GM12878 (cell line): Measurements from ENCODE around the gene OR13G1. TPM values are rescaled to one million over a fixed set of nuclear protein-coding genes. Genes with fewer than 3 reads are reported as not detected.

Experiments used
- ATAC-seq: fragments of 200-7000 bp; cut with Tn5 transposase; 3 replicates; pipeline ENCODE4 v1.9.1; 2020; ENCODE audit warnings: mild to moderate bottlenecking, moderate library complexity
- BruUV-seq: library from RNA; stranded (reverse); fragments of 400-500 nt; replicated peaks from 2 replicates; lab custom pipeline; 2021; lab: Mats Ljungman, UMichigan
- CTCF ChIA-PET: fragments of 300-600 bp; sonication (Branson Sonifier 250); formaldehyde crosslinking; extraction: SDS; loops from one replicate; lab custom pipeline; 2021; ENCODE audit warnings: inconsistent platforms; lab: Yijun Ruan, JAX
- POLR2A ChIA-PET: fragments of 350-600 bp; formaldehyde crosslinking; extraction: SDS; loops from one replicate; lab custom pipeline; 2021; ENCODE audit warnings: inconsistent platforms; lab: Charles Lee
- RAD21 ChIA-PET: fragments of 300-600 bp; sonication (Branson Sonifier 250); formaldehyde crosslinking; loops from one replicate; lab custom pipeline; 2023; ENCODE audit warnings: antibody characterized with exemption; ENCODE audit not compliant: unreplicated experiment; lab: Charles Lee
- SMC1A ChIA-PET: fragments of 300-600 bp; sonication (Branson Sonifier 250); formaldehyde crosslinking; loops from one replicate; lab custom pipeline; 2023; ENCODE audit not compliant: unreplicated experiment, uncharacterized antibody; lab: Charles Lee
- DNase-seq: peaks from one replicate; pipeline ENCODE4 v3.0.0-alpha.2; 2011; ENCODE audit warnings: low read depth, low spot score
- FAIRE-seq: peaks from 3 replicates; lab custom pipeline; 2011; peaks lifted over from hg19 to GRCh38; lab: Jason Lieb, UNC
- H2AFZ ChIP-seq: 2 replicates; pipeline ENCODE4 v1.6.0; 2011; ENCODE audit warnings: low read depth, low read length, control low read depth; ENCODE audit not compliant: control insufficient read depth
- H3K27ac ChIP-seq: 2 replicates; pipeline ENCODE4 v1.5.1; 2011; ENCODE audit warnings: control low read depth; ENCODE audit not compliant: control insufficient read depth, insufficient read depth
- H3K27me3 ChIP-seq, 2 experiments: replicated peaks in 1 of 2; 2 replicates each; pipeline versions ENCODE4 v1.6.0 to v1.6.1; 2011; ENCODE audit warnings: low read length in 1 of 2; ENCODE audit not compliant: control insufficient read depth in 2 of 2, insufficient read depth in 2 of 2
- H3K36me3 ChIP-seq, 2 experiments: 2 replicates each; pipeline ENCODE4 v1.5.1; 2011; ENCODE audit warnings: low read length in 1 of 2; ENCODE audit not compliant: control insufficient read depth in 2 of 2, insufficient read depth in 2 of 2
- H3K4me1 ChIP-seq: 2 replicates; pipeline ENCODE4 v1.6.1; 2011; ENCODE audit warnings: mild to moderate bottlenecking, low read length, moderate library complexity, mixed read lengths; ENCODE audit not compliant: control insufficient read depth, insufficient read depth
- H3K4me2 ChIP-seq: 2 replicates; pipeline ENCODE4 v1.6.0; 2011; ENCODE audit warnings: control low read depth; ENCODE audit not compliant: control insufficient read depth, insufficient read depth
- H3K4me3 ChIP-seq: fragments of 200-600 bp; sonication (generic); 2 replicates; pipeline ENCODE4 v1.5.1; 2016
- H3K79me2 ChIP-seq: 2 replicates; pipeline ENCODE4 v1.6.0; 2011; ENCODE audit warnings: low read length; ENCODE audit not compliant: control insufficient read depth, insufficient read depth
- H3K9ac ChIP-seq: 2 replicates; pipeline ENCODE4 v1.8.0; 2011; ENCODE audit warnings: low read length, control low read depth, mixed read lengths; ENCODE audit not compliant: control insufficient read depth, insufficient read depth
- H3K9me3 ChIP-seq: replicated peaks from 3 replicates; pipeline ENCODE4 v1.5.1; 2011; ENCODE audit warnings: mild to moderate bottlenecking, low read length; ENCODE audit not compliant: control insufficient read depth, insufficient read depth
- H4K20me1 ChIP-seq: 2 replicates; pipeline ENCODE4 v1.6.0; 2011; ENCODE audit not compliant: control insufficient read depth, insufficient read depth
- BRCA1 ChIP-seq: IDR thresholded peaks from 2 replicates; pipeline ENCODE4 v1.6.1; 2011; ENCODE audit warnings: low read depth, low read length, improper control_type of control experiment
- EGR1 ChIP-seq, 2 experiments: IDR thresholded peaks; 1 replicate in 1 of 2; 2 replicates in 1 of 2; pipeline ENCODE4 v1.6.1; 2011 to 2012; ENCODE audit warnings: low read depth in 2 of 2, low read length in 2 of 2, borderline replicate concordance in 1 of 2, mild to moderate bottlenecking in 1 of 2, moderate library complexity in 1 of 2
- NRF1 ChIP-seq: conservative IDR thresholded peaks from 2 replicates; pipeline ENCODE4 v1.6.1; 2011; ENCODE audit warnings: mild to moderate bottlenecking, low read depth, low read length, improper control_type of control experiment
- RFX5 ChIP-seq: IDR thresholded peaks from 2 replicates; pipeline ENCODE4 v1.6.1; 2011; ENCODE audit warnings: low read depth, low read length, improper control_type of control experiment
- ZBED1 ChIP-seq: IDR thresholded peaks from 2 replicates; pipeline ENCODE4 v1.6.1; 2016; ENCODE audit warnings: borderline replicate concordance
- ZNF384 ChIP-seq: IDR thresholded peaks from 2 replicates; pipeline ENCODE4 v1.6.1; 2012; ENCODE audit warnings: low read depth, mild to moderate bottlenecking, low read length, improper control_type of control experiment, borderline replicate concordance
- WGBS: methylation state at CpG from one replicate; pipeline ENCODE4 v1.1.6; 2016; ENCODE audit warnings: low lambda C conversion rate; ENCODE audit not compliant: insufficient replicate concordance, insufficient coverage; ENCODE audit errors: missing lambda C conversion rate; 5-methylcytosine and 5-hydroxymethylcytosine counted together
- in situ Hi-C: fragments of 300-500 bp; cut with MboI; formaldehyde crosslinking; loops from 9 replicates; pipeline ENCODE4 v1.14.3; 2018; ENCODE audit warnings: mixed read lengths
- intact Hi-C: fragments of 100-400 bp; cut with micrococcal nuclease; formaldehyde crosslinking; loops from one replicate; pipeline ENCODE4 v1.14.2; 2022; ENCODE audit not compliant: unreplicated experiment
- polyA plus RNA-seq, 11 experiments: library from polyadenylated mRNA; depleted of rRNA in 4 of 11; unstranded in 6 of 11; stranded (reverse) in 5 of 11; fragments of >200 nt; fragmentation: Nextera tagmentation in 4 of 11; fragmentation: Illumina TruSeq in 1 of 11; extraction: Ambion mirVana in 4 of 11; extraction: Trizol in 1 of 11; gene quantifications; 1 replicate in 1 of 11; 2 replicates in 10 of 11; pipeline versions ENCODE4 v1.2.1 to v1.2.3, GENCODE V29; 2011 to 2016; ENCODE audit warnings: inconsistent platforms in 2 of 11, missing spikeins in 2 of 11, low read depth in 1 of 11
- total RNA-seq, 4 experiments: library from RNA; depleted of rRNA in 3 of 4; stranded (reverse); fragments of >200 nt in 3 of 4; fragmentation: Illumina TruSeq in 1 of 4; extraction: Trizol in 1 of 4; gene quantifications; 2 replicates each; pipeline versions ENCODE4 v1.2.1 to v1.2.3, GENCODE V29; 2013 to 2021
- TF ChIP-seq, protein P1 (sequence below): IDR thresholded peaks from 2 replicates; pipeline ENCODE4 v1.6.1; 2012; ENCODE audit warnings: mild to moderate bottlenecking, low read depth, low read length
- TF ChIP-seq, protein P2 (sequence below): fragments of 450-650 bp; IDR thresholded peaks from 2 replicates; pipeline ENCODE4 v1.6.1; 2017; ENCODE audit warnings: mild to moderate bottlenecking, low read depth, inconsistent platforms; ENCODE audit not compliant: poor library complexity, severe bottlenecking
- TF ChIP-seq, protein P3 (sequence below): IDR thresholded peaks from 2 replicates; pipeline ENCODE4 v1.6.1; 2011; ENCODE audit warnings: borderline replicate concordance, low read depth, mild to moderate bottlenecking, moderate library complexity, low read length; ENCODE audit not compliant: insufficient read depth, poor library complexity, severe bottlenecking
- TF ChIP-seq, protein P4 (sequence below): fragments of 450-650 bp; IDR thresholded peaks from 2 replicates; pipeline ENCODE4 v1.6.1; 2016; ENCODE audit warnings: mild to moderate bottlenecking, moderate library complexity, borderline replicate concordance

Gene OR13G1
- total and polyA plus RNA-seq, 10 of the 15 experiments (the other 5 are each of a cell fraction or from before 2014, with no cell fraction given), result not detected

DNA sequence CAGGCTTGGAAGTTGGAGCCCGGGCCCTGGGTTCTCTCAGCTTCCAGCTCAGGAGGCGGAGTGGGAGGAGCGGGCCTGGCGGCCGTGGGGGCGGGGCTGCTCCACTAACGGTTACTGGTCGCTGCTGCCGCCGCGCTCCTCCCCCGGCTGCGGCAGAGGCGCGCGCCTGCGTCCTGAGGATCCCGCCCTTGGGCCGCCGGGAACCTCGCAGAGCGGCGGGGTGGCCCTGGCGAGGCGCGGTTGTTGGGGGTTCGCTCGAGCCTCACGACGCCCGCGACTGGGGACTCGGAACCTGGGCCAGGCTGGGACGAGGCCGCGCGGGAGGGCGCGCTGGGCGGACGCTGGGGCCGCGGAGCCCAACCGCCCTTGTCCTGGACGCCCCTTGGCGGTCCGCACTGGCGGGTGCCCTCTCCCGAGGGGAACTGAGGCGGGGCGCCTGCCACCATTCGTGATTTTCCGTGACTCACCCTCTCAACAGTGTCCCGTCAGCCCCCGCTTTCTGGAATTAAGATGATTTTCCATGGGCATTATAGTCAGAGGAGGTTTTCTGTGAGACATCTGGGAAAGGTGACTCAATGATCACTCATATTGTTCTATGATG, 40.1 kb downstream of the OR13G1 start (continued):
- TF ChIP-seq, protein P1, sequence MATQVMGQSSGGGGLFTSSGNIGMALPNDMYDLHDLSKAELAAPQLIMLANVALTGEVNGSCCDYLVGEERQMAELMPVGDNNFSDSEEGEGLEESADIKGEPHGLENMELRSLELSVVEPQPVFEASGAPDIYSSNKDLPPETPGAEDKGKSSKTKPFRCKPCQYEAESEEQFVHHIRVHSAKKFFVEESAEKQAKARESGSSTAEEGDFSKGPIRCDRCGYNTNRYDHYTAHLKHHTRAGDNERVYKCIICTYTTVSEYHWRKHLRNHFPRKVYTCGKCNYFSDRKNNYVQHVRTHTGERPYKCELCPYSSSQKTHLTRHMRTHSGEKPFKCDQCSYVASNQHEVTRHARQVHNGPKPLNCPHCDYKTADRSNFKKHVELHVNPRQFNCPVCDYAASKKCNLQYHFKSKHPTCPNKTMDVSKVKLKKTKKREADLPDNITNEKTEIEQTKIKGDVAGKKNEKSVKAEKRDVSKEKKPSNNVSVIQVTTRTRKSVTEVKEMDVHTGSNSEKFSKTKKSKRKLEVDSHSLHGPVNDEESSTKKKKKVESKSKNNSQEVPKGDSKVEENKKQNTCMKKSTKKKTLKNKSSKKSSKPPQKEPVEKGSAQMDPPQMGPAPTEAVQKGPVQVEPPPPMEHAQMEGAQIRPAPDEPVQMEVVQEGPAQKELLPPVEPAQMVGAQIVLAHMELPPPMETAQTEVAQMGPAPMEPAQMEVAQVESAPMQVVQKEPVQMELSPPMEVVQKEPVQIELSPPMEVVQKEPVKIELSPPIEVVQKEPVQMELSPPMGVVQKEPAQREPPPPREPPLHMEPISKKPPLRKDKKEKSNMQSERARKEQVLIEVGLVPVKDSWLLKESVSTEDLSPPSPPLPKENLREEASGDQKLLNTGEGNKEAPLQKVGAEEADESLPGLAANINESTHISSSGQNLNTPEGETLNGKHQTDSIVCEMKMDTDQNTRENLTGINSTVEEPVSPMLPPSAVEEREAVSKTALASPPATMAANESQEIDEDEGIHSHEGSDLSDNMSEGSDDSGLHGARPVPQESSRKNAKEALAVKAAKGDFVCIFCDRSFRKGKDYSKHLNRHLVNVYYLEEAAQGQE, result no peak
- TF ChIP-seq, protein P2, sequence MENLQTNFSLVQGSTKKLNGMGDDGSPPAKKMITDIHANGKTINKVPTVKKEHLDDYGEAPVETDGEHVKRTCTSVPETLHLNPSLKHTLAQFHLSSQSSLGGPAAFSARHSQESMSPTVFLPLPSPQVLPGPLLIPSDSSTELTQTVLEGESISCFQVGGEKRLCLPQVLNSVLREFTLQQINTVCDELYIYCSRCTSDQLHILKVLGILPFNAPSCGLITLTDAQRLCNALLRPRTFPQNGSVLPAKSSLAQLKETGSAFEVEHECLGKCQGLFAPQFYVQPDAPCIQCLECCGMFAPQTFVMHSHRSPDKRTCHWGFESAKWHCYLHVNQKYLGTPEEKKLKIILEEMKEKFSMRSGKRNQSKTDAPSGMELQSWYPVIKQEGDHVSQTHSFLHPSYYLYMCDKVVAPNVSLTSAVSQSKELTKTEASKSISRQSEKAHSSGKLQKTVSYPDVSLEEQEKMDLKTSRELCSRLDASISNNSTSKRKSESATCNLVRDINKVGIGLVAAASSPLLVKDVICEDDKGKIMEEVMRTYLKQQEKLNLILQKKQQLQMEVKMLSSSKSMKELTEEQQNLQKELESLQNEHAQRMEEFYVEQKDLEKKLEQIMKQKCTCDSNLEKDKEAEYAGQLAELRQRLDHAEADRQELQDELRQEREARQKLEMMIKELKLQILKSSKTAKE, result no peak

DNA sequence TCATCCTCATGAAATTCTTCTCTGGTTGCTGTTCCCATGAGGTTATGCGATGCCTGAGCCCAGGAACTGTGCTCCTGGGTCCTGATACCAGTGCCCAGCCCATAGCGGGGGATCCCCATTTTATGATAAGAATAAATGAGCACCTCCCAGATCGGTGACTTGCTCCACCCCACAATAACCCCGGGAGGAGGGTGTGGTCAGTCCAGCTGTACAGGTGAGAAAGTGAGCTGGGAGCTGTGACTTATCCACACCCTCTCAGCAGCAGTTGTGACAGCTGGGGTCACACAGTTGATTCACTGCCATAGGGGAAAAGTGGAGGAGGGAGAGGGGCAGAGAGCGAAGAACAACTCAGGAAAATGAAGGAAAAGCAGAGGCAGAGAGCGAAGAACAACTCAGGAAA, 40.8 kb downstream of the OR13G1 start:
- no peak overlapping the region for H2AFZ ChIP-seq
- no peak overlapping the region for H3K9ac ChIP-seq
- H3K9me3 ChIP-seq, result no peaks in the 10 kb centered on the region; the same call in 2 of the 3 replicates
- SMC1A ChIA-PET, result no interaction called here
- no peaks in the 10 kb centered on the region for H3K4me1 ChIP-seq
- H4K20me1 ChIP-seq, result no peaks in the 10 kb centered on the region
- H3K4me3 ChIP-seq, result no peak overlapping the region
- H3K4me2 ChIP-seq, result no peak overlapping the region
- intact Hi-C loops, result no loop called here
- no peaks in the 10 kb centered on the region for H3K79me2 ChIP-seq
- BruUV-seq, result no TSS peak
- CTCF ChIA-PET, result no interaction called here
- in situ Hi-C loops, result no loop called here
- POLR2A ChIA-PET, result no interaction called here
- no peaks in the 10 kb centered on the region for H3K36me3 ChIP-seq
- RAD21 ChIA-PET, result no interaction called here
- no peak for FAIRE-seq
- H3K27me3 ChIP-seq, result 0 out of 4 replicates have a peak, but pooled peaks cover 0 to 4% of the 10 kb centered on the region in 2 experiments
- 30% methylated on average over 6 of the region's 6 CpGs for WGBS
- no peak overlapping the region for H3K27ac ChIP-seq
- no peak for ATAC-seq
- no peak for DNase-seq
- TF ChIP-seq ZBED1, result no peak
- TF ChIP-seq, protein P3, sequence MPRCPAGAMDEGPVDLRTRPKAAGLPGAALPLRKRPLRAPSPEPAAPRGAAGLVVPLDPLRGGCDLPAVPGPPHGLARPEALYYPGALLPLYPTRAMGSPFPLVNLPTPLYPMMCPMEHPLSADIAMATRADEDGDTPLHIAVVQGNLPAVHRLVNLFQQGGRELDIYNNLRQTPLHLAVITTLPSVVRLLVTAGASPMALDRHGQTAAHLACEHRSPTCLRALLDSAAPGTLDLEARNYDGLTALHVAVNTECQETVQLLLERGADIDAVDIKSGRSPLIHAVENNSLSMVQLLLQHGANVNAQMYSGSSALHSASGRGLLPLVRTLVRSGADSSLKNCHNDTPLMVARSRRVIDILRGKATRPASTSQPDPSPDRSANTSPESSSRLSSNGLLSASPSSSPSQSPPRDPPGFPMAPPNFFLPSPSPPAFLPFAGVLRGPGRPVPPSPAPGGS, result no peak
- no peak for TF ChIP-seq ZNF384
- no peak for TF ChIP-seq EGR1 (IDR thresholded peaks at IDR 0.05; ENCODE audit: borderline replicate concordance in 1 of 2, low read depth in 2 of 2, low read length in 2 of 2)
- TF ChIP-seq RFX5, result no peak
- TF ChIP-seq, protein P4, sequence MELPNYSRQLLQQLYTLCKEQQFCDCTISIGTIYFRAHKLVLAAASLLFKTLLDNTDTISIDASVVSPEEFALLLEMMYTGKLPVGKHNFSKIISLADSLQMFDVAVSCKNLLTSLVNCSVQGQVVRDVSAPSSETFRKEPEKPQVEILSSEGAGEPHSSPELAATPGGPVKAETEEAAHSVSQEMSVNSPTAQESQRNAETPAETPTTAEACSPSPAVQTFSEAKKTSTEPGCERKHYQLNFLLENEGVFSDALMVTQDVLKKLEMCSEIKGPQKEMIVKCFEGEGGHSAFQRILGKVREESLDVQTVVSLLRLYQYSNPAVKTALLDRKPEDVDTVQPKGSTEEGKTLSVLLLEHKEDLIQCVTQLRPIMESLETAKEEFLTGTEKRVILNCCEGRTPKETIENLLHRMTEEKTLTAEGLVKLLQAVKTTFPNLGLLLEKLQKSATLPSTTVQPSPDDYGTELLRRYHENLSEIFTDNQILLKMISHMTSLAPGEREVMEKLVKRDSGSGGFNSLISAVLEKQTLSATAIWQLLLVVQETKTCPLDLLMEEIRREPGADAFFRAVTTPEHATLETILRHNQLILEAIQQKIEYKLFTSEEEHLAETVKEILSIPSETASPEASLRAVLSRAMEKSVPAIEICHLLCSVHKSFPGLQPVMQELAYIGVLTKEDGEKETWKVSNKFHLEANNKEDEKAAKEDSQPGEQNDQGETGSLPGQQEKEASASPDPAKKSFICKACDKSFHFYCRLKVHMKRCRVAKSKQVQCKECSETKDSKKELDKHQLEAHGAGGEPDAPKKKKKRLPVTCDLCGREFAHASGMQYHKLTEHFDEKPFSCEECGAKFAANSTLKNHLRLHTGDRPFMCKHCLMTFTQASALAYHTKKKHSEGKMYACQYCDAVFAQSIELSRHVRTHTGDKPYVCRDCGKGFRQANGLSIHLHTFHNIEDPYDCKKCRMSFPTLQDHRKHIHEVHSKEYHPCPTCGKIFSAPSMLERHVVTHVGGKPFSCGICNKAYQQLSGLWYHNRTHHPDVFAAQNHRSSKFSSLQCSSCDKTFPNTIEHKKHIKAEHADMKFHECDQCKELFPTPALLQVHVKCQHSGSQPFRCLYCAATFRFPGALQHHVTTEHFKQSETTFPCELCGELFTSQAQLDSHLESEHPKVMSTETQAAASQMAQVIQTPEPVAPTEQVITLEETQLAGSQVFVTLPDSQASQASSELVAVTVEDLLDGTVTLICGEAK, result no peak
- no peak for TF ChIP-seq NRF1
- no peak for TF ChIP-seq BRCA1
